Colon (tissue), 2 donors: ENCODE measurements around the gene PATE3.

Experiments used
- FAIRE-seq: peaks from 2 replicates; lab custom pipeline; 2012; peaks lifted over from hg19 to GRCh38; lab: Jason Lieb, UNC
- donor health status: control.
- donor health status: control.

Gene PATE3

GRCh38 chr11:125787827-125788226, at the start of gene PATE3:
Gene PATE3 (plus strand): TSS chr11:125788127. CDS start chr11:125788152, 25 bp downstream.
- no peak for FAIRE-seq

GRCh38 chr11:125740617-125741016, 47.3 kb upstream of the PATE3 start:
- FAIRE-seq: no peak

- no peak for FAIRE-seq
Observed at GRCh38 chr11:125743681-125744080, 44.2 kb upstream of the PATE3 start.

- no peak for FAIRE-seq
Observed at GRCh38 chr11:125745979-125746378, 41.9 kb upstream of the PATE3 start, which contains the start of gene PATE1. Gene PATE1 (plus strand): TSS chr11:125746279. CDS start chr11:125746305, 26 bp downstream.

- FAIRE-seq: no peak
Observed at GRCh38 chr11:125750629-125751028, 37.3 kb upstream of the PATE3 start.

GRCh38 chr11:125756050-125756449, 31.9 kb upstream of the PATE3 start:
- FAIRE-seq: no peak

- no peak for FAIRE-seq
Observed at GRCh38 chr11:125762445-125762844, 25.5 kb upstream of the PATE3 start.

GRCh38 chr11:125763483-125763882, 24.4 kb upstream of the PATE3 start:
- FAIRE-seq: no peak

- no peak for FAIRE-seq
Observed at GRCh38 chr11:125766251-125766650, 21.7 kb upstream of the PATE3 start.

GRCh38 chr11:125768336-125769046, 19.4 kb upstream of the PATE3 start:
- no peak for FAIRE-seq

GRCh38 chr11:125770583-125770982, 17.3 kb upstream of the PATE3 start:
- FAIRE-seq: no peak

GRCh38 chr11:125772834-125773505, 15.0 kb upstream of the PATE3 start:
- FAIRE-seq: no peak

GRCh38 chr11:125773516-125773915, 14.4 kb upstream of the PATE3 start:
- no peak for FAIRE-seq

- FAIRE-seq: no peak
Observed at GRCh38 chr11:125777309-125777708, 10.6 kb upstream of the PATE3 start.

- no peak for FAIRE-seq
Observed at GRCh38 chr11:125778728-125779127, 9.2 kb upstream of the PATE3 start, which contains the start of gene PATE2. Gene PATE2 (minus strand): TSS chr11:125778828. CDS start chr11:125778773, 55 bp downstream.

GRCh38 chr11:125784678-125785077, 3.2 kb upstream of the PATE3 start:
- FAIRE-seq: no peak

- no peak for FAIRE-seq
Observed at GRCh38 chr11:125790825-125791224, 2.9 kb downstream of the PATE3 start.

- FAIRE-seq: no peak
Observed at GRCh38 chr11:125797641-125798040, 9.7 kb downstream of the PATE3 start.

- no peak for FAIRE-seq
Observed at GRCh38 chr11:125799808-125800207, 11.9 kb downstream of the PATE3 start.

GRCh38 chr11:125802387-125802786, 14.5 kb downstream of the PATE3 start:
- no peak for FAIRE-seq

GRCh38 chr11:125807909-125808308, 20.0 kb downstream of the PATE3 start:
- FAIRE-seq: no peak

- FAIRE-seq: no peak
Observed at GRCh38 chr11:125833016-125833415, 45.1 kb downstream of the PATE3 start, which contains the start of gene PATE4. Gene PATE4 (plus strand): TSS chr11:125833316. CDS start chr11:125833360, 44 bp downstream.

GRCh38 chr11:125835748-125836147, 47.8 kb downstream of the PATE3 start:
- no peak for FAIRE-seq
